Stomach (tissue), 9 donors: ENCODE data around the gene TBX2. TPM values are rescaled to one million over a fixed set of nuclear protein-coding genes. Genes with fewer than 3 reads are reported as not detected.

Experiments used
- DNase-seq, 2 donors: peaks; one replicate each; pipeline versions ENCODE4 v3.0.0 to v3.0.0-alpha.2; 2013 to 2019
- H3K27ac ChIP-seq, 5 donors: fragments of 200-600 bp in 4 of 5; sonication (generic) in 4 of 5; one replicate each; pipeline ENCODE4 v1.5.1; 2013 to 2019; ENCODE audit warnings: mild to moderate bottlenecking in 1 of 5, moderate library complexity in 1 of 5
- H3K27me3 ChIP-seq, 3 donors: fragments of 200-600 bp; sonication (generic); one replicate each; pipeline ENCODE4 v1.5.1; 2017 to 2019; ENCODE audit warnings: mixed run types in 1 of 3
- H3K36me3 ChIP-seq, 4 donors: fragments of 200-600 bp; sonication (generic); 1 replicate in 3 of 4; 2 replicates in 1 of 4; pipeline ENCODE4 v1.5.1; 2016 to 2019
- H3K4me1 ChIP-seq, 4 donors: fragments of 200-600 bp; sonication (generic); one replicate each; pipeline ENCODE4 v1.5.1; 2016 to 2019
- H3K4me3 ChIP-seq, 4 donors: fragments of 200-600 bp; sonication (generic) in 3 of 4; one replicate each; pipeline ENCODE4 v1.5.1; 2016 to 2019; ENCODE audit warnings: mild to moderate bottlenecking in 1 of 4
- H3K9me3 ChIP-seq, 4 donors: fragments of 200-600 bp; sonication (generic); one replicate each; pipeline ENCODE4 v1.5.1; 2016 to 2019
- CTCF ChIP-seq, 7 experiments: fragments of 450-650 bp in 4 of 7; fragments of 200-600 bp in 3 of 7; sonication (generic) in 3 of 7; IDR thresholded peaks; one replicate each; pipeline ENCODE4 v1.5.1; 2016 to 2019; ENCODE audit warnings: antibody characterized with exemption in 7 of 7, control low read depth in 2 of 7, mild to moderate bottlenecking in 1 of 7
- EP300 ChIP-seq: sonication (generic); formaldehyde crosslinking; IDR thresholded peaks from one replicate; pipeline ENCODE4 v1.6.1; 2017; ENCODE audit warnings: antibody characterized with exemption
- POLR2A ChIP-seq, 4 donors: fragments of 450-650 bp; IDR thresholded peaks; one replicate each; pipeline ENCODE4 v1.6.1; 2016; ENCODE audit warnings: antibody characterized with exemption in 4 of 4, control low read depth in 2 of 4, mild to moderate bottlenecking in 1 of 4, moderate library complexity in 1 of 4
- POLR2AphosphoS5 ChIP-seq, 3 donors: sonication (generic); formaldehyde crosslinking; IDR thresholded peaks; one replicate each; pipeline ENCODE4 v1.6.1; 2016; ENCODE audit warnings: antibody characterized with exemption in 3 of 3
- WGBS, 5 donors: extraction: QIAGEN DNeasy Blood & Tissue Kit in 3 of 5; methylation state at CpG; one replicate each; pipeline versions ENCODE4 v1.1.5 to v1.1.7; 2013 to 2018; 5-methylcytosine and 5-hydroxymethylcytosine counted together
- intact Hi-C: fragments of 100-400 bp; cut with DNase I; formaldehyde crosslinking; loops from one replicate; pipeline ENCODE4 v1.15.1; 2023; ENCODE audit warnings: low total_unique reads
- polyA plus RNA-seq, 3 donors: library from polyadenylated mRNA; stranded (reverse); fragments of 200-250 nt; gene quantifications; one replicate each; pipeline ENCODE4 v1.2.3, GENCODE V29; 2013
- total RNA-seq, 5 donors: library from RNA; depleted of rRNA; stranded (reverse); fragments of >200 nt; gene quantifications; one replicate each; pipeline versions ENCODE4 v1.1.0 to v1.2.3, GENCODE V29; 2014 to 2016
- donor health status: healthy with polysubstance abuse.
- donor health status: Bipolar disorder and iron deficiency.
- donor health status: healthy.

TBX2 gene
- total and polyA plus RNA-seq, 8 donors, result 0.58 to 31.6 (median 22.1) TPM

GRCh38 chr17:61442136-61442775, 42.6 kb downstream of the TBX2 start:
- intact Hi-C loops, result no loop called here
- no peak for TF ChIP-seq POLR2A (IDR thresholded peaks at IDR 0.05)
- TF ChIP-seq POLR2AphosphoS5 (IDR thresholded peaks at IDR 0.05), result no peak
- TF ChIP-seq CTCF (IDR thresholded peaks at IDR 0.05), result no peak
- no peak for TF ChIP-seq EP300
- Histone ChIP-seq H3K4me3 (no peak overlapping the region), H3K9me3 (peaks cover 4 to 12% (median 8%) of the 10 kb centered on the region in 4 donors), H3K27ac (no peak overlapping the region), H3K27me3 (peaks cover 0 to 60% (median 5%) of the 10 kb centered on the region in 3 donors), H3K4me1 (no peaks in the 10 kb centered on the region), H3K36me3 (no peaks in the 10 kb centered on the region)
- 75 to 82% (median 78%) methylated on average over 4 of the region's 4 CpGs for WGBS, 5 donors
- DNase-seq, result no peak

GRCh38 chr17:61442878-61443474, 43.3 kb downstream of the TBX2 start:
- DNase-seq, result no peak
- no peak overlapping the region for H3K4me3 ChIP-seq
- H3K27ac ChIP-seq, result no peak overlapping the region
- H3K9me3 ChIP-seq, result peaks cover 0 to 4% (median 2%) of the 10 kb centered on the region in 4 donors
- H3K4me1 ChIP-seq, result no peaks in the 10 kb centered on the region
- intact Hi-C loops, result no loop called here
- TF ChIP-seq POLR2A (IDR thresholded peaks at IDR 0.05), result no peak
- no peaks in the 10 kb centered on the region for H3K36me3 ChIP-seq
- WGBS, 5 donors, result 56 to 62% (median 58%) methylated on average over 9 to 11 of the region's 11 CpGs
- H3K27me3 ChIP-seq, result peaks cover 0 to 62% (median 5%) of the 10 kb centered on the region in 3 donors

GRCh38 chr17:61443475-61443882, 43.8 kb downstream of the TBX2 start:
- DNase-seq, result no peak
- Histone ChIP-seq H3K27me3 (peaks cover 0 to 64% (median 5%) of the 10 kb centered on the region in 3 donors), H3K9me3 (no peaks in the 10 kb centered on the region), H3K27ac (no peak overlapping the region), H3K4me1 (no peaks in the 10 kb centered on the region), H3K36me3 (no peaks in the 10 kb centered on the region), H3K4me3 (no peak overlapping the region)
- intact Hi-C loops, result no loop called here
- WGBS, 5 donors, result 85 to 88% (median 86%) methylated on average over 15 to 18 of the region's 18 CpGs
- TF ChIP-seq POLR2AphosphoS5 (IDR thresholded peaks at IDR 0.05), result no peak
- no peak for TF ChIP-seq CTCF (IDR thresholded peaks at IDR 0.05)
- no peak for TF ChIP-seq POLR2A (IDR thresholded peaks at IDR 0.05)
- TF ChIP-seq EP300, result no peak

- no peak for TF ChIP-seq CTCF (IDR thresholded peaks at IDR 0.05)
- no peak for TF ChIP-seq POLR2A (IDR thresholded peaks at IDR 0.05)
- TF ChIP-seq POLR2AphosphoS5 (IDR thresholded peaks at IDR 0.05), result no peak
- TF ChIP-seq EP300, result no peak
Observed at GRCh38 chr17:61444075-61444474, 44.4 kb downstream of the TBX2 start.

GRCh38 chr17:61444831-61445230, 45.2 kb downstream of the TBX2 start:
- H3K9me3 ChIP-seq, result no peaks in the 10 kb centered on the region
- H3K4me3 ChIP-seq, result no peak overlapping the region
- TF ChIP-seq POLR2AphosphoS5 (IDR thresholded peaks at IDR 0.05) (no peak), EP300 (no peak), POLR2A (IDR thresholded peaks at IDR 0.05) (no peak)
- H3K36me3 ChIP-seq, result no peaks in the 10 kb centered on the region
- no peaks in the 10 kb centered on the region for H3K4me1 ChIP-seq
- intact Hi-C loops, result no loop called here
- H3K27ac ChIP-seq, result no peak overlapping the region
- peaks cover 0 to 67% (median 5%) of the 10 kb centered on the region in 3 donors for H3K27me3 ChIP-seq
- 58 to 70% (median 62%) methylated on average over 6 of the region's 6 CpGs for WGBS, 5 donors
- no peak for DNase-seq

More at GRCh38 chr17:61444075-61444474, 44.4 kb downstream of the TBX2 start:
- 79 to 87% (median 86%) methylated on average over 12 to 13 of the region's 13 CpGs for WGBS, 5 donors
- H3K36me3 ChIP-seq, result no peaks in the 10 kb centered on the region
- no peaks in the 10 kb centered on the region for H3K9me3 ChIP-seq
- peaks cover 0 to 67% (median 5%) of the 10 kb centered on the region in 3 donors for H3K27me3 ChIP-seq
- H3K27ac ChIP-seq, result no peak overlapping the region
- intact Hi-C loops, result no loop called here
- DNase-seq, result no peak
- H3K4me1 ChIP-seq, result no peaks in the 10 kb centered on the region
- no peak overlapping the region for H3K4me3 ChIP-seq
